Measurements from ENCODE around the gene UBE4B. TPM values are rescaled to one million over a fixed set of nuclear protein-coding genes. Genes with fewer than 3 reads are reported as not detected.
A peak's percentile ranks its signal among the peaks of the same experiment; 100 is the strongest.

Gene UBE4B
- total and polyA plus RNA-seq, 10 of the 15 experiments (the other 5 are each of a cell fraction or from before 2014, with no cell fraction given), result 2.9 to 32.6 (median 20.7) TPM

DNA sequence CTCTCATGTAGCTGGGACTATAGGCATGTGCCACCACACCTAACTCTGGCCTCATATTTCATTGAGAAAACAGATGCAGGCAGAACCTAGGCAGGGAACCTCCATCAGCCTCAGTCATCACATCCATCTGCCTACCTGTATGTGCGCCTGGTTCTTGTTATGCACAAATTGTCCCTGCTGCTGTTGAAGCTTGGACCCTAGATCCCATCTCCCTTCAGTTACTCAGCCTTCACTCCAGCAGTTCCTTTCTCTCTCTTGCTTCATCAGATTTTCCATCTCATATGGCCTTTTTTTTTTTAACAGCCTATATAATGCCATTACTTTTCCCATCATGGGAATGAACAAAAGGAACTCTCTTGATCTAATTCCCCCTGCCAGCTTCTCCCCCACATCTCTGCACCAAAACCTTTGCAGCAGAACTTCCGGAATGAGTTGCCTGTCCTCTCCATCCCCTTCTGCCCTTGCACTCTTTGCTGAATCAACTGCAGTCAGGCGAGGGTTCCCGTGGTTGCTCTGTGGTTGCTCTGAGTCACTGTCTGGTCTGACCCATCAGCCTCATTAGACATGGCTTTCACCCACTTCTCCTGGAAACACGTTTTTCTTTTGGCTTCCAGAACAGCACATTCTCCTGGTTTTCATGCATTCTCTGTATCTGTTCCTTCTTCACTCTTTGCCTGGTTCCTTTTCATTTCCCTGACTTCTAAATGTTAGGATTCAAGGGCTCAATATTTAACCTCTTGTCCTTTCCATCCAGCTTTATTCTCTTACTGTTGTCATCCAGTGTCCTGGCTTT, 41.5 kb downstream of the UBE4B start (continued):
- no peak for TF ChIP-seq HDAC6 (IDR thresholded peaks at IDR 0.05; ENCODE audit: unreplicated experiment)
- no peak for TF ChIP-seq BCL11A (IDR thresholded peaks at IDR 0.05; ENCODE audit: low read depth, low read length)
- TF ChIP-seq EP300 (IDR thresholded peaks at IDR 0.05; ENCODE audit: borderline replicate concordance in 1 of 2, control insufficient read depth in 1 of 2, low read depth in 2 of 2, low read length in 2 of 2), result no peak
- no peak for TF ChIP-seq PAX8 (IDR thresholded peaks at IDR 0.05)
- no peak for TF ChIP-seq CEBPB (IDR thresholded peaks at IDR 0.05; ENCODE audit: borderline replicate concordance in 1 of 2, low read depth in 2 of 2, low read length in 2 of 2)
- no peak for TF ChIP-seq PML (IDR thresholded peaks at IDR 0.05; ENCODE audit: low read length)
- TF ChIP-seq SUPT20H (IDR thresholded peaks at IDR 0.05; ENCODE audit: borderline replicate concordance, control insufficient read depth, low read depth, low read length), result no peak
- TF ChIP-seq SPI1 (IDR thresholded peaks at IDR 0.05; ENCODE audit: borderline replicate concordance, insufficient read depth, low read depth, low read length), result no peak
- TF ChIP-seq DPF2 (IDR thresholded peaks at IDR 0.05), result no peak
- no peak for TF ChIP-seq GATAD2B (conservative IDR thresholded peaks at IDR 0.05; ENCODE audit: low read depth)
- TF ChIP-seq, protein P1, sequence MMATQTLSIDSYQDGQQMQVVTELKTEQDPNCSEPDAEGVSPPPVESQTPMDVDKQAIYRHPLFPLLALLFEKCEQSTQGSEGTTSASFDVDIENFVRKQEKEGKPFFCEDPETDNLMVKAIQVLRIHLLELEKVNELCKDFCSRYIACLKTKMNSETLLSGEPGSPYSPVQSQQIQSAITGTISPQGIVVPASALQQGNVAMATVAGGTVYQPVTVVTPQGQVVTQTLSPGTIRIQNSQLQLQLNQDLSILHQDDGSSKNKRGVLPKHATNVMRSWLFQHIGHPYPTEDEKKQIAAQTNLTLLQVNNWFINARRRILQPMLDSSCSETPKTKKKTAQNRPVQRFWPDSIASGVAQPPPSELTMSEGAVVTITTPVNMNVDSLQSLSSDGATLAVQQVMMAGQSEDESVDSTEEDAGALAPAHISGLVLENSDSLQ (IDR thresholded peaks at IDR 0.05), result no peak
- TF ChIP-seq, protein P2, sequence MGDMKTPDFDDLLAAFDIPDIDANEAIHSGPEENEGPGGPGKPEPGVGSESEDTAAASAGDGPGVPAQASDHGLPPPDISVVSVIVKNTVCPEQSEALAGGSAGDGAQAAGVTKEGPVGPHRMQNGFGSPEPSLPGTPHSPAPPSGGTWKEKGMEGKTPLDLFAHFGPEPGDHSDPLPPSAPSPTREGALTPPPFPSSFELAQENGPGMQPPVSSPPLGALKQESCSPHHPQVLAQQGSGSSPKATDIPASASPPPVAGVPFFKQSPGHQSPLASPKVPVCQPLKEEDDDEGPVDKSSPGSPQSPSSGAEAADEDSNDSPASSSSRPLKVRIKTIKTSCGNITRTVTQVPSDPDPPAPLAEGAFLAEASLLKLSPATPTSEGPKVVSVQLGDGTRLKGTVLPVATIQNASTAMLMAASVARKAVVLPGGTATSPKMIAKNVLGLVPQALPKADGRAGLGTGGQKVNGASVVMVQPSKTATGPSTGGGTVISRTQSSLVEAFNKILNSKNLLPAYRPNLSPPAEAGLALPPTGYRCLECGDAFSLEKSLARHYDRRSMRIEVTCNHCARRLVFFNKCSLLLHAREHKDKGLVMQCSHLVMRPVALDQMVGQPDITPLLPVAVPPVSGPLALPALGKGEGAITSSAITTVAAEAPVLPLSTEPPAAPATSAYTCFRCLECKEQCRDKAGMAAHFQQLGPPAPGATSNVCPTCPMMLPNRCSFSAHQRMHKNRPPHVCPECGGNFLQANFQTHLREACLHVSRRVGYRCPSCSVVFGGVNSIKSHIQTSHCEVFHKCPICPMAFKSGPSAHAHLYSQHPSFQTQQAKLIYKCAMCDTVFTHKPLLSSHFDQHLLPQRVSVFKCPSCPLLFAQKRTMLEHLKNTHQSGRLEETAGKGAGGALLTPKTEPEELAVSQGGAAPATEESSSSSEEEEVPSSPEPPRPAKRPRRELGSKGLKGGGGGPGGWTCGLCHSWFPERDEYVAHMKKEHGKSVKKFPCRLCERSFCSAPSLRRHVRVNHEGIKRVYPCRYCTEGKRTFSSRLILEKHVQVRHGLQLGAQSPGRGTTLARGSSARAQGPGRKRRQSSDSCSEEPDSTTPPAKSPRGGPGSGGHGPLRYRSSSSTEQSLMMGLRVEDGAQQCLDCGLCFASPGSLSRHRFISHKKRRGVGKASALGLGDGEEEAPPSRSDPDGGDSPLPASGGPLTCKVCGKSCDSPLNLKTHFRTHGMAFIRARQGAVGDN (IDR thresholded peaks at IDR 0.05), result no peak
- TF ChIP-seq TCF3 (IDR thresholded peaks at IDR 0.05; ENCODE audit: borderline replicate concordance, insufficient read depth, low read depth, low read length), result no peak
- no peak for TF ChIP-seq POLR2AphosphoS2 (IDR thresholded peaks at IDR 0.05; ENCODE audit: low read depth, low read length)
- TF ChIP-seq CREM (IDR thresholded peaks at IDR 0.05; ENCODE audit: low read depth), result peak; percentile 48; the same call in 1 of the 2 replicates
- no peak for TF ChIP-seq NBN (IDR thresholded peaks at IDR 0.05)
- TF ChIP-seq, protein P3, sequence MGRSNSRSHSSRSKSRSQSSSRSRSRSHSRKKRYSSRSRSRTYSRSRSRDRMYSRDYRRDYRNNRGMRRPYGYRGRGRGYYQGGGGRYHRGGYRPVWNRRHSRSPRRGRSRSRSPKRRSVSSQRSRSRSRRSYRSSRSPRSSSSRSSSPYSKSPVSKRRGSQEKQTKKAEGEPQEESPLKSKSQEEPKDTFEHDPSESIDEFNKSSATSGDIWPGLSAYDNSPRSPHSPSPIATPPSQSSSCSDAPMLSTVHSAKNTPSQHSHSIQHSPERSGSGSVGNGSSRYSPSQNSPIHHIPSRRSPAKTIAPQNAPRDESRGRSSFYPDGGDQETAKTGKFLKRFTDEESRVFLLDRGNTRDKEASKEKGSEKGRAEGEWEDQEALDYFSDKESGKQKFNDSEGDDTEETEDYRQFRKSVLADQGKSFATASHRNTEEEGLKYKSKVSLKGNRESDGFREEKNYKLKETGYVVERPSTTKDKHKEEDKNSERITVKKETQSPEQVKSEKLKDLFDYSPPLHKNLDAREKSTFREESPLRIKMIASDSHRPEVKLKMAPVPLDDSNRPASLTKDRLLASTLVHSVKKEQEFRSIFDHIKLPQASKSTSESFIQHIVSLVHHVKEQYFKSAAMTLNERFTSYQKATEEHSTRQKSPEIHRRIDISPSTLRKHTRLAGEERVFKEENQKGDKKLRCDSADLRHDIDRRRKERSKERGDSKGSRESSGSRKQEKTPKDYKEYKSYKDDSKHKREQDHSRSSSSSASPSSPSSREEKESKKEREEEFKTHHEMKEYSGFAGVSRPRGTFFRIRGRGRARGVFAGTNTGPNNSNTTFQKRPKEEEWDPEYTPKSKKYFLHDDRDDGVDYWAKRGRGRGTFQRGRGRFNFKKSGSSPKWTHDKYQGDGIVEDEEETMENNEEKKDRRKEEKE (IDR thresholded peaks at IDR 0.05), result no peak
- TF ChIP-seq, protein P4, sequence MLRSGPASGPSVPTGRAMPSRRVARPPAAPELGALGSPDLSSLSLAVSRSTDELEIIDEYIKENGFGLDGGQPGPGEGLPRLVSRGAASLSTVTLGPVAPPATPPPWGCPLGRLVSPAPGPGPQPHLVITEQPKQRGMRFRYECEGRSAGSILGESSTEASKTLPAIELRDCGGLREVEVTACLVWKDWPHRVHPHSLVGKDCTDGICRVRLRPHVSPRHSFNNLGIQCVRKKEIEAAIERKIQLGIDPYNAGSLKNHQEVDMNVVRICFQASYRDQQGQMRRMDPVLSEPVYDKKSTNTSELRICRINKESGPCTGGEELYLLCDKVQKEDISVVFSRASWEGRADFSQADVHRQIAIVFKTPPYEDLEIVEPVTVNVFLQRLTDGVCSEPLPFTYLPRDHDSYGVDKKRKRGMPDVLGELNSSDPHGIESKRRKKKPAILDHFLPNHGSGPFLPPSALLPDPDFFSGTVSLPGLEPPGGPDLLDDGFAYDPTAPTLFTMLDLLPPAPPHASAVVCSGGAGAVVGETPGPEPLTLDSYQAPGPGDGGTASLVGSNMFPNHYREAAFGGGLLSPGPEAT (IDR thresholded peaks at IDR 0.05; ENCODE audit: low read depth), result no peak
- TF ChIP-seq PAX5 (IDR thresholded peaks at IDR 0.05; ENCODE audit: borderline replicate concordance, low read depth, low read length), result no peak
- TF ChIP-seq EED (IDR thresholded peaks at IDR 0.05; ENCODE audit: low read depth), result peak; percentile 48
- TF ChIP-seq ZNF622 (IDR thresholded peaks at IDR 0.05), result no peak
